Fibroblast of peridontal ligament (primary cell): Measurements from ENCODE around the gene HLA-DOB.

ENCODE experiments used
- DNase-seq: peaks from one replicate; pipeline ENCODE4 v3.0.0-alpha.2; 2010; ENCODE audit errors: extremely low read depth

HLA-DOB gene

GRCh38 chr6:32816746-32817204, at the start of gene HLA-DOB:
Gene HLA-DOB, minus strand, starts transcription at chr6:32817002. Its CDS starts 51 bp downstream, at chr6:32816951.
- DNase-seq, result peak; percentile 22

GRCh38 chr6:32865724-32866443, 49.1 kb upstream of the HLA-DOB start:
- no peak for DNase-seq

- no peak for DNase-seq
These were observed 45.9 kb upstream of the HLA-DOB start for GRCh38 chr6:32862725-32863124.

GRCh38 chr6:32860674-32861073, 43.9 kb upstream of the HLA-DOB start:
- no peak for DNase-seq

- no peak for DNase-seq
These were observed 41.4 kb upstream of the HLA-DOB start for GRCh38 chr6:32858194-32858593.

- no peak for DNase-seq
These were observed 40.5 kb upstream of the HLA-DOB start for GRCh38 chr6:32857156-32857891.

GRCh38 chr6:32855467-32856174, 38.8 kb upstream of the HLA-DOB start:
- DNase-seq, result no peak

GRCh38 chr6:32854376-32855178, 37.8 kb upstream of the HLA-DOB start:
- DNase-seq, result peak; percentile 60

- peak; percentile 91 for DNase-seq
These were observed 37.0 kb upstream of the HLA-DOB start, which contains the start of the genes PSMB9 and TAP1 for GRCh38 chr6:32853541-32854375. Gene PSMB9, plus strand, starts transcription at chr6:32854192. Its CDS starts 38 bp downstream, at chr6:32854230. Gene TAP1, minus strand, starts transcription at chr6:32853704. Its CDS starts 68 bp downstream, at chr6:32853636.

- peak; percentile 16 for DNase-seq
These were observed 36.2 kb upstream of the HLA-DOB start for GRCh38 chr6:32852844-32853540.

GRCh38 chr6:32852018-32852843, 35.4 kb upstream of the HLA-DOB start:
- DNase-seq, result peak; percentile 14

- no peak for DNase-seq
These were observed 34.2 kb upstream of the HLA-DOB start for GRCh38 chr6:32851025-32851424.

GRCh38 chr6:32849126-32849525, 32.3 kb upstream of the HLA-DOB start:
- DNase-seq, result no peak

- no peak for DNase-seq
These were observed 31.0 kb upstream of the HLA-DOB start for GRCh38 chr6:32847795-32848194.

GRCh38 chr6:32847004-32847403, 30.2 kb upstream of the HLA-DOB start:
- DNase-seq, result no peak

- no peak for DNase-seq
These were observed 28.6 kb upstream of the HLA-DOB start for GRCh38 chr6:32845384-32845884.

GRCh38 chr6:32844839-32845383, 28.1 kb upstream of the HLA-DOB start:
- DNase-seq, result no peak
